Astrocyte of the cerebellum (primary cell): ENCODE data around the gene CDC5L.

Source experiments
- DNase-seq: peaks from one replicate; pipeline ENCODE4 v3.0.0-alpha.2; 2011; ENCODE audit warnings: low read depth
- H3K4me3 ChIP-seq: 2 replicates; pipeline ENCODE4 v1.5.1; 2011; ENCODE audit warnings: mild to moderate bottlenecking, low read depth, low read length, moderate library complexity
- CTCF ChIP-seq: IDR thresholded peaks from 2 replicates; pipeline ENCODE4 v1.5.1; 2012; ENCODE audit warnings: low read length, low read depth, moderate library complexity, mild to moderate bottlenecking; ENCODE audit errors: missing control alignments
- in situ Hi-C: cut with HindIII; loops from 2 replicates; pipeline ENCODE4 v1.10.0; 2017; ENCODE audit warnings: low sequenced_read_pairs

CDC5L gene

GRCh38 chr6:44498436-44498835, 110.9 kb downstream of the CDC5L start:
- H3K4me3 ChIP-seq = no peak overlapping the region
- no peak for DNase-seq
- in situ Hi-C loops = no loop called here
- no peak for TF ChIP-seq CTCF

- TF ChIP-seq CTCF = no peak
- H3K4me3 ChIP-seq = no peak overlapping the region
- DNase-seq = no peak
- in situ Hi-C loops = no loop called here
Measured at GRCh38 chr6:44499609-44500008, 112.1 kb downstream of the CDC5L start.
